GM12878 (cell line): ENCODE data around the gene KLF18. TPM values are rescaled to one million over a fixed set of nuclear protein-coding genes. Genes with fewer than 3 reads are reported as not detected.

Source experiments
- ATAC-seq: fragments of 200-7000 bp; cut with Tn5 transposase; 3 replicates; pipeline ENCODE4 v1.9.1; 2020; ENCODE audit warnings: mild to moderate bottlenecking, moderate library complexity
- BruUV-seq: library from RNA; stranded (reverse); fragments of 400-500 nt; replicated peaks from 2 replicates; lab custom pipeline; 2021; lab: Mats Ljungman, UMichigan
- CTCF ChIA-PET: fragments of 300-600 bp; sonication (Branson Sonifier 250); formaldehyde crosslinking; extraction: SDS; loops from one replicate; lab custom pipeline; 2021; ENCODE audit warnings: inconsistent platforms; lab: Yijun Ruan, JAX
- POLR2A ChIA-PET: fragments of 350-600 bp; formaldehyde crosslinking; extraction: SDS; loops from one replicate; lab custom pipeline; 2021; ENCODE audit warnings: inconsistent platforms; lab: Charles Lee
- RAD21 ChIA-PET: fragments of 300-600 bp; sonication (Branson Sonifier 250); formaldehyde crosslinking; loops from one replicate; lab custom pipeline; 2023; ENCODE audit warnings: antibody characterized with exemption; ENCODE audit not compliant: unreplicated experiment; lab: Charles Lee
- SMC1A ChIA-PET: fragments of 300-600 bp; sonication (Branson Sonifier 250); formaldehyde crosslinking; loops from one replicate; lab custom pipeline; 2023; ENCODE audit not compliant: unreplicated experiment, uncharacterized antibody; lab: Charles Lee
- DNase-seq: peaks from one replicate; pipeline ENCODE4 v3.0.0-alpha.2; 2011; ENCODE audit warnings: low read depth, low spot score
- FAIRE-seq: peaks from 3 replicates; lab custom pipeline; 2011; peaks lifted over from hg19 to GRCh38; lab: Jason Lieb, UNC
- H2AFZ ChIP-seq: 2 replicates; pipeline ENCODE4 v1.6.0; 2011; ENCODE audit warnings: low read depth, low read length, control low read depth; ENCODE audit not compliant: control insufficient read depth
- H3K27ac ChIP-seq: 2 replicates; pipeline ENCODE4 v1.5.1; 2011; ENCODE audit warnings: control low read depth; ENCODE audit not compliant: control insufficient read depth, insufficient read depth
- H3K27me3 ChIP-seq, 2 experiments: replicated peaks in 1 of 2; 2 replicates each; pipeline versions ENCODE4 v1.6.0 to v1.6.1; 2011; ENCODE audit warnings: low read length in 1 of 2; ENCODE audit not compliant: control insufficient read depth in 2 of 2, insufficient read depth in 2 of 2
- H3K36me3 ChIP-seq, 2 experiments: 2 replicates each; pipeline ENCODE4 v1.5.1; 2011; ENCODE audit warnings: low read length in 1 of 2; ENCODE audit not compliant: control insufficient read depth in 2 of 2, insufficient read depth in 2 of 2
- H3K4me1 ChIP-seq: 2 replicates; pipeline ENCODE4 v1.6.1; 2011; ENCODE audit warnings: mild to moderate bottlenecking, low read length, moderate library complexity, mixed read lengths; ENCODE audit not compliant: control insufficient read depth, insufficient read depth
- H3K4me2 ChIP-seq: 2 replicates; pipeline ENCODE4 v1.6.0; 2011; ENCODE audit warnings: control low read depth; ENCODE audit not compliant: control insufficient read depth, insufficient read depth
- H3K4me3 ChIP-seq: fragments of 200-600 bp; sonication (generic); 2 replicates; pipeline ENCODE4 v1.5.1; 2016
- H3K79me2 ChIP-seq: 2 replicates; pipeline ENCODE4 v1.6.0; 2011; ENCODE audit warnings: low read length; ENCODE audit not compliant: control insufficient read depth, insufficient read depth
- H3K9ac ChIP-seq: 2 replicates; pipeline ENCODE4 v1.8.0; 2011; ENCODE audit warnings: low read length, control low read depth, mixed read lengths; ENCODE audit not compliant: control insufficient read depth, insufficient read depth
- H3K9me3 ChIP-seq: replicated peaks from 3 replicates; pipeline ENCODE4 v1.5.1; 2011; ENCODE audit warnings: mild to moderate bottlenecking, low read length; ENCODE audit not compliant: control insufficient read depth, insufficient read depth
- H4K20me1 ChIP-seq: 2 replicates; pipeline ENCODE4 v1.6.0; 2011; ENCODE audit not compliant: control insufficient read depth, insufficient read depth
- BHLHE40 ChIP-seq, 2 experiments: fragments of 450-650 bp in 1 of 2; IDR thresholded peaks; 2 replicates each; pipeline ENCODE4 v1.6.1; 2011 to 2017; ENCODE audit warnings: low read depth in 2 of 2, borderline replicate concordance in 1 of 2, improper control_type of control experiment in 1 of 2, low read length in 1 of 2, mild to moderate bottlenecking in 1 of 2
- CUX1 ChIP-seq: IDR thresholded peaks from 2 replicates; pipeline ENCODE4 v1.6.1; 2012; ENCODE audit warnings: improper control_type of control experiment, low read depth, low read length; ENCODE audit not compliant: insufficient replicate concordance
- EP300 ChIP-seq, 2 experiments: fragments of 150-350 bp in 1 of 2; IDR thresholded peaks; 2 replicates each; pipeline ENCODE4 v1.6.1; 2011 to 2012; ENCODE audit warnings: low read depth in 2 of 2, low read length in 2 of 2, borderline replicate concordance in 1 of 2, improper control_type of control experiment in 1 of 2, inconsistent platforms in 1 of 2; ENCODE audit not compliant: control insufficient read depth in 1 of 2
- FOXK2 ChIP-seq: fragments of 450-650 bp; IDR thresholded peaks from 2 replicates; pipeline ENCODE4 v1.6.1; 2017; ENCODE audit warnings: mild to moderate bottlenecking, moderate library complexity
- IKZF2 ChIP-seq, 2 experiments: fragments of 450-650 bp; IDR thresholded peaks; 2 replicates each; pipeline ENCODE4 v1.6.1; 2017; ENCODE audit warnings: mild to moderate bottlenecking in 2 of 2, moderate library complexity in 2 of 2
- KDM1A ChIP-seq: fragments of 200-600 bp; sonication (generic); IDR thresholded peaks from 2 replicates; pipeline ENCODE4 v1.6.1; 2016; ENCODE audit warnings: borderline replicate concordance
- MEF2B ChIP-seq: fragments of 450-650 bp; IDR thresholded peaks from 2 replicates; pipeline ENCODE4 v1.6.1; 2018; ENCODE audit warnings: mild to moderate bottlenecking, moderate library complexity; ENCODE audit not compliant: partially characterized antibody, poor library complexity, severe bottlenecking
- MYB ChIP-seq: fragments of 150-350 bp; IDR thresholded peaks from 2 replicates; pipeline ENCODE4 v1.6.1; 2014; ENCODE audit warnings: mild to moderate bottlenecking, low read depth, low read length, borderline replicate concordance
- NFXL1 ChIP-seq: fragments of 450-650 bp; IDR thresholded peaks from 2 replicates; pipeline ENCODE4 v1.6.1; 2017; ENCODE audit warnings: antibody characterized with exemption, mild to moderate bottlenecking, borderline replicate concordance
- NR2C1 ChIP-seq: fragments of 450-650 bp; IDR thresholded peaks from 2 replicates; pipeline ENCODE4 v1.6.1; 2017; ENCODE audit warnings: antibody characterized with exemption, mild to moderate bottlenecking, moderate library complexity
- WRNIP1 ChIP-seq: IDR thresholded peaks from 2 replicates; pipeline ENCODE4 v1.6.1; 2011; ENCODE audit warnings: low read depth, low read length, improper control_type of control experiment, borderline replicate concordance
- ZBED1 ChIP-seq: IDR thresholded peaks from 2 replicates; pipeline ENCODE4 v1.6.1; 2016; ENCODE audit warnings: borderline replicate concordance
- ZNF687 ChIP-seq: fragments of 450-650 bp; IDR thresholded peaks from 2 replicates; pipeline ENCODE4 v1.6.1; 2017; ENCODE audit warnings: mild to moderate bottlenecking, moderate library complexity
- WGBS: methylation state at CpG from one replicate; pipeline ENCODE4 v1.1.6; 2016; ENCODE audit warnings: low lambda C conversion rate; ENCODE audit not compliant: insufficient replicate concordance, insufficient coverage; ENCODE audit errors: missing lambda C conversion rate; 5-methylcytosine and 5-hydroxymethylcytosine counted together
- in situ Hi-C: fragments of 300-500 bp; cut with MboI; formaldehyde crosslinking; loops from 9 replicates; pipeline ENCODE4 v1.14.3; 2018; ENCODE audit warnings: mixed read lengths
- intact Hi-C: fragments of 100-400 bp; cut with micrococcal nuclease; formaldehyde crosslinking; loops from one replicate; pipeline ENCODE4 v1.14.2; 2022; ENCODE audit not compliant: unreplicated experiment
- polyA plus RNA-seq, 11 experiments: library from polyadenylated mRNA; depleted of rRNA in 4 of 11; unstranded in 6 of 11; stranded (reverse) in 5 of 11; fragments of >200 nt; fragmentation: Nextera tagmentation in 4 of 11; fragmentation: Illumina TruSeq in 1 of 11; extraction: Ambion mirVana in 4 of 11; extraction: Trizol in 1 of 11; gene quantifications; 1 replicate in 1 of 11; 2 replicates in 10 of 11; pipeline versions ENCODE4 v1.2.1 to v1.2.3, GENCODE V29; 2011 to 2016; ENCODE audit warnings: inconsistent platforms in 2 of 11, missing spikeins in 2 of 11, low read depth in 1 of 11
- total RNA-seq, 4 experiments: library from RNA; depleted of rRNA in 3 of 4; stranded (reverse); fragments of >200 nt in 3 of 4; fragmentation: Illumina TruSeq in 1 of 4; extraction: Trizol in 1 of 4; gene quantifications; 2 replicates each; pipeline versions ENCODE4 v1.2.1 to v1.2.3, GENCODE V29; 2013 to 2021

KLF18 gene
- total and polyA plus RNA-seq, 10 of the 15 experiments (the other 5 are each of a cell fraction or from before 2014, with no cell fraction given), result not detected

GRCh38 chr1:44141531-44141930 lies at the start of gene KLF18 (continued):
- no peak for TF ChIP-seq CUX1
- TF ChIP-seq KDM1A, result no peak
- no peak for TF ChIP-seq BHLHE40 (IDR thresholded peaks at IDR 0.05; ENCODE audit: borderline replicate concordance in 1 of 2, low read depth in 2 of 2, low read length in 1 of 2)

- Histone ChIP-seq H3K4me2 (no peak overlapping the region), H3K36me3 (no peaks in the 10 kb centered on the region), H3K4me1 (no peaks in the 10 kb centered on the region), H4K20me1 (no peaks in the 10 kb centered on the region), H3K27me3 (peaks cover 0 to 2% of the 10 kb centered on the region in 2 experiments; a peak in 1 of 4 replicates), H3K9me3 (no peaks in the 10 kb centered on the region; the same call in 2 of the 3 replicates), H3K79me2 (no peaks in the 10 kb centered on the region), H3K4me3 (no peak overlapping the region), H3K9ac (no peak overlapping the region), H2AFZ (no peak overlapping the region), H3K27ac (no peak overlapping the region)
- no peak for DNase-seq
- BruUV-seq, result no TSS peak
- ATAC-seq, result no peak
- SMC1A ChIA-PET, result interaction anchor here (1.0 kb wide), 1 partner anchor 12 kb away, joined by 3 read pairs; no protein-coding TSS in a partner anchor
- FAIRE-seq, result no peak
- 0% methylated on average over 1 of the region's 1 CpG for WGBS
- RAD21 ChIA-PET, result no interaction called here
- in situ Hi-C loops (no loop called here), intact Hi-C loops (no loop called here)
- CTCF ChIA-PET, result no interaction called here
- POLR2A ChIA-PET, result no interaction called here
- TF ChIP-seq ZNF687, result no peak
- no peak for TF ChIP-seq EP300 (IDR thresholded peaks at IDR 0.05; ENCODE audit: borderline replicate concordance in 1 of 2, control insufficient read depth in 1 of 2, low read depth in 2 of 2, low read length in 2 of 2)
- no peak for TF ChIP-seq FOXK2
- TF ChIP-seq NFXL1, result no peak
- no peak for TF ChIP-seq ZBED1
- TF ChIP-seq WRNIP1, result no peak
- no peak for TF ChIP-seq NR2C1
- no peak for TF ChIP-seq MYB
- no peak for TF ChIP-seq IKZF2 (IDR thresholded peaks at IDR 0.05)
- no peak for TF ChIP-seq MEF2B
Observed at GRCh38 chr1:44174630-44175029, 33.2 kb upstream of the KLF18 start.
